ENCODE data around the gene ADCY9.

ADCY9 gene

GRCh38 chr16:4152267-4152666 lies 36.0 kb upstream of the ADCY9 start:
- TF ChIP-seq CTCF (IDR thresholded peaks at IDR 0.05; ENCODE audit: low read depth, low read length) = no peak
- no peak overlapping the region for H3K4me3 ChIP-seq (replicated peaks in 1 of 2; ENCODE audit: low read depth in 2 of 2, low read length in 2 of 2)
- DNase-seq (ENCODE audit: low read depth in 2 of 2) = no peak

GRCh38 chr16:4147236-4147635 lies 31.0 kb upstream of the ADCY9 start:
- no peak for TF ChIP-seq CTCF (IDR thresholded peaks at IDR 0.05; ENCODE audit: low read depth, low read length)
- no peak for DNase-seq (ENCODE audit: low read depth in 2 of 2)
- H3K4me3 ChIP-seq (replicated peaks in 1 of 2; ENCODE audit: low read depth in 2 of 2, low read length in 2 of 2) = no peak overlapping the region

GRCh38 chr16:4142268-4142667 lies 26.0 kb upstream of the ADCY9 start:
- no peak overlapping the region for H3K4me3 ChIP-seq (replicated peaks in 1 of 2; ENCODE audit: low read depth in 2 of 2, low read length in 2 of 2)
- no peak for DNase-seq (ENCODE audit: low read depth in 2 of 2)
- TF ChIP-seq CTCF (IDR thresholded peaks at IDR 0.05; ENCODE audit: low read depth, low read length) = no peak

- H3K4me3 ChIP-seq (replicated peaks in 1 of 2; ENCODE audit: low read depth in 2 of 2, low read length in 2 of 2) = no peak overlapping the region
- no peak for DNase-seq (ENCODE audit: low read depth in 2 of 2)
- TF ChIP-seq CTCF (IDR thresholded peaks at IDR 0.05; ENCODE audit: low read depth, low read length) = no peak
Measured at GRCh38 chr16:4141604-4142003, 25.4 kb upstream of the ADCY9 start.

- no peak overlapping the region for H3K4me3 ChIP-seq (replicated peaks in 1 of 2; ENCODE audit: low read depth in 2 of 2, low read length in 2 of 2)
- peak; percentile 7 to 35 for DNase-seq (ENCODE audit: low read depth in 2 of 2)
- no peak for TF ChIP-seq CTCF (IDR thresholded peaks at IDR 0.05; ENCODE audit: low read depth, low read length)
Measured at GRCh38 chr16:4140652-4141051, 24.4 kb upstream of the ADCY9 start.

GRCh38 chr16:4139968-4140367 lies 23.7 kb upstream of the ADCY9 start:
- no peak overlapping the region for H3K4me3 ChIP-seq (replicated peaks in 1 of 2; ENCODE audit: low read depth in 2 of 2, low read length in 2 of 2)
- no peak for TF ChIP-seq CTCF (IDR thresholded peaks at IDR 0.05; ENCODE audit: low read depth, low read length)
- DNase-seq (ENCODE audit: low read depth in 2 of 2) = no peak

GRCh38 chr16:4138713-4139112 lies 22.5 kb upstream of the ADCY9 start:
- H3K4me3 ChIP-seq (replicated peaks in 1 of 2; ENCODE audit: low read depth in 2 of 2, low read length in 2 of 2) = no peak overlapping the region
- peak; percentile 14 to 22 for DNase-seq (ENCODE audit: low read depth in 2 of 2)
- TF ChIP-seq CTCF (IDR thresholded peaks at IDR 0.05; ENCODE audit: low read depth, low read length) = no peak
